Esophagus muscularis mucosa (tissue), 4 donors: ENCODE measurements around the gene ZMYM4.

Experiments used
- CTCF ChIP-seq, 3 experiments: fragments of 200-600 bp in 2 of 3; fragments of 450-650 bp in 1 of 3; sonication (generic) in 2 of 3; IDR thresholded peaks; one replicate each; pipeline ENCODE4 v1.5.1; 2017 to 2019; ENCODE audit warnings: antibody characterized with exemption in 3 of 3, mild to moderate bottlenecking in 2 of 3, moderate library complexity in 1 of 3
- EP300 ChIP-seq: sonication (generic); formaldehyde crosslinking; IDR thresholded peaks from one replicate; pipeline ENCODE4 v1.6.1; 2017; ENCODE audit warnings: antibody characterized with exemption
- POLR2A ChIP-seq: fragments of 450-650 bp; IDR thresholded peaks from one replicate; pipeline ENCODE4 v1.6.1; 2017; ENCODE audit warnings: antibody characterized with exemption, moderate library complexity, mild to moderate bottlenecking, low read depth
- POLR2AphosphoS5 ChIP-seq, 2 donors: sonication (generic); formaldehyde crosslinking; IDR thresholded peaks; one replicate each; pipeline ENCODE4 v1.6.1; 2017; ENCODE audit warnings: antibody characterized with exemption in 2 of 2

GRCh38 chr1:35382107-35382506, 113.6 kb downstream of the ZMYM4 start:
- TF ChIP-seq CTCF (IDR thresholded peaks at IDR 0.05) (no peak), POLR2AphosphoS5 (IDR thresholded peaks at IDR 0.05) (no peak), EP300 (no peak), POLR2A (no peak)
